Activated T-cell treated with anti-CD3 and anti-CD28 coated beads for 48 hours (primary cell): ENCODE data around the gene NR3C1.

Experiments
- DNase-seq: peaks from one replicate; pipeline ENCODE4 v3.0.0-alpha.2; 2020; ENCODE audit warnings: low read depth

Gene NR3C1

GRCh38 chr5:143362664-143363227 is 40.7 kb downstream of the NR3C1 start:
- no peak for DNase-seq

DNA sequence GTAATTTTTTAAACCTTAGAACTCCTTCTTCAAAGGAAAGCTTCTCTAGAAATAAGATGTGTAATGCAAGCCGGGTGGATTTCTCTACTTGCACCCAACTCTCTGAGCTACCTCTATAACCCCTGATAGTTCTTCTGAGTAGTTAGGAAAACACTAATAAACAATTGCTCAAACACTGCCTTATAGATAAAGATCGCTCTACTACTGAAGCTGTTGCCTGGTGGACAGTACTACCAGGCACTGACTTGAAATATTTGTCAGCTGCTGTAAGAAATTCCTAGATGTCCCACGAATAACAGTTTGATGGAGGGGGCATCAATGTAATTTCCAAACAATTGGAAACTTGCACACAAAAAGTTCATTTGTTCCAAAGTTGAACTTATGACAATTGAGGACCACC is 42.0 kb downstream of the NR3C1 start:
- no peak for DNase-seq

DNA sequence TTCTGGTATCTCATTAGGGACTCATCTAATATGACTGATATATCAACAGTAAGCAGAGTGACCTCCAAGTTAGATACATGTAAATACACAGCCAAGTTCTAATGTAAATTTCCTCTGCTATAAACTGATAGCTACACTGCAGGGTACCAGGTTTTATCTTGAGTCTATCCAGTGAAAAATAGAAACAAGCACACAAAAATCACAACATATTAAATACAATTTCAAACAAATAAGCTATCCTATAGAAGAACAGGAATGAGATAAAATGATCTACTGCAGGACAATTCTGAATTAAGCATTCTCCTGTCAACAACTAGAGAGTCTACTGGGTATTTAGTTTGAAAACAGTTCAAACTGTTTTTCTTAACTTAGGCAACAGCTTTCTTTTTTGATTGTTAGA is 42.7 kb downstream of the NR3C1 start:
- no peak for DNase-seq

- no peak for DNase-seq
These were observed 43.6 kb downstream of the NR3C1 start for GRCh38 chr5:143359869-143360268.

DNA sequence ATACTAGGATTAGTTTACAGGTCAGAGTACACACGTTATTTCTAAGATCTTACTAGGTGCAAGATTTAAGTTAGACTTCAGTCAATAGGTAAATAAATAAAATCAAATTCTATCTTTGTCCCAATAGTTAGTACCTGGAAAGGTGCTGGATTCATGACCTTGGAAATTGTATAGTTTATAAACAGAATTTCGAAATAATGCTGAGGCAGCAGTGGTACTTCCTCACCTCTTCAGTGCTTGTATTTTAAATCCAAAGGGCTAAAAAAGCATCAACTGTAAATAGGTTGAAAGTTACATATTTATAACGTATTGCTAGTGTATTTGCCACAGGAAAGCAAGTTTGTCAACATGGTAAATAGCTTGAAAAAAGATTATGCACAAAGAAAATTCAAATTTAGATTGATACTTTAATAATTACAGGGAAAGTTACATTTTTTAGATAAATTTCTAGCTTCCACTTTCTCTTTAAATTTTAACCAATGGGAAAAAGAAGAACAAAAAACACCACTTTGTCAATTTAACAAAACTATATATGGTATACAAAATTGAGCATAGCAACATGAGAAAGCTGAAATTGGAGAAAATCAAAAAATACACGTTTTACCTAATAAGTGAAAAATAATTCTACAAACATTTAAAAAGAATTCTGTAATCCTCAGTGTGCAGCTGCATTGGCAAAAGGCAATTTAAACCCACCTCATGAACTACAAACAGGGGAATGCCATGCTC is 46.5 kb downstream of the NR3C1 start:
- DNase-seq = no peak

DNA sequence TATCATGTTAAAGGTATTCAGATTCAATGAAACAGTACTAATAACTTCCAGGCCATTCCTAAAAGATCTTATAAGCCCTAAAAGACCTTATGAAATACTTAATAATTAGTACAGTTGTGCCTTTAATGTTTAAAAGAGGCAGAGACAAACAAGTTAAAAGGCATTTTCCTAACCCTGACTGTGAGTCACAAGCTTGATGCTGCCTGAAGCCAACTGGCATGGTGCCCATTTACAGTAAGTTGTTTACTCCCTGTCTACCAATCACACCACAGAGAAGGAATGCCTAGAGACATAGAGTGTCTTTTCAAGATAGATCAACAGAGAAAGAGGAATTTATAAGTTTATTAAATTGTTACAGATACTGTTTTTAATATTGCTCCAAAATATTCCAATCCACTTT is 47.8 kb downstream of the NR3C1 start:
- no peak for DNase-seq

GRCh38 chr5:143354025-143354424 is 49.5 kb downstream of the NR3C1 start:
- DNase-seq = no peak

GRCh38 chr5:143352691-143353090 is 50.8 kb downstream of the NR3C1 start:
- DNase-seq = no peak

DNA sequence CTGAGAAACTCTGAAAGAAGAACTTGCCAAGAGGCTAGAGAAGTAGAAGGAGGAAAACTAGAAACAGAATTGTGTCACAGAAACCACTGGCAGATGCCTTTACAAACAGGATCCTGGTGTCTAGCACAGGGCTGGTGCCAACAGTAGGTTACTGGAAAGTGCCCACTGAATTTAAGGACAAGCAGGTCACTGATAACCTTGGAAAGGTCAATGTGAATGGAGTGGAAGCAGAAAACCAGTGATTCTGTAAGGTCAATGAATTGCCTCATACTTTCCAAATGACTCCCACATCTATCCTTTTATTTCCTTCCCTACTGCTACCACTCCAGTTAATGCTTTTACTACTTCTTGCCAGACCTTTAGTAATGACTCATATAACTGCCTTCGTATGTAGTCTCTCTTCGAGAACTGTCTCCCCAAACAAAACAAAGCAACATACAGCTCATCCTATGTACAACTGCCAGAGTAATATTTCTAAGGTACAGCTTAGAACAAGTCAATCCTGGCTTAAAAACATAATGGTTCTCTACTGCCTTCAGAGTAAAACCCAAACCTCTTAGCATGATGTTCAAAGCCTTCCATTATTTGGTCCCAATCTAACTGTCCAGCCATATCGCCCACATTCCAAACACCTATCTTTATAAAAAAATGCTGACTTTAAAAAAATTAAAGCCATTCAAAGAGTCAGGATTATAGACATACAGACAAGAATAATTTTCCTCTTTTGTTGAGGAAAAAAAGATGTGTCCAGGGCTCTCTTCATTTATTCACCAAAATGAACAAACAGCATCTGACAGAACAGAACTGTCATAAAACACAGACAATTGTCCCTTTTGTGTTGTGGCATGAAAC is 52.5 kb downstream of the NR3C1 start:
- DNase-seq = no peak

DNA sequence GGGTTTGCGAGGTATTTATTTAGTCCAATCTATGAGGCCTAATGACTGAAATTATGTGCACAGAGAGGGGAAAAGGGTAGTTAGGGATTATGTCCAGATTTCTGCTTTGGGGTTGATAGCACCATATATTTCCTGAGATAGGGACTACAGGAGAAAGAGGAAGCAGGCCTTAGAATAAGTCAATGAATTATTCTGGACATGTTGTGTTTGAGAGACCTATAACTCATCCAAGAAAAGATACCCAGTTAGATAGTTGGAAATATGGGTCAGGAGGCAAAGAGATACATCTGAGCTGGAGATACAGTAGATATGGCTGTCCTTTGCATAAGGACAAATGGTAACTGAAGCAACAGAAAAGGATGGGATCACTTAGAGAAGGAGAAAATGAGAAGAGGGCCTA is 53.1 kb downstream of the NR3C1 start:
- no peak for DNase-seq

DNA sequence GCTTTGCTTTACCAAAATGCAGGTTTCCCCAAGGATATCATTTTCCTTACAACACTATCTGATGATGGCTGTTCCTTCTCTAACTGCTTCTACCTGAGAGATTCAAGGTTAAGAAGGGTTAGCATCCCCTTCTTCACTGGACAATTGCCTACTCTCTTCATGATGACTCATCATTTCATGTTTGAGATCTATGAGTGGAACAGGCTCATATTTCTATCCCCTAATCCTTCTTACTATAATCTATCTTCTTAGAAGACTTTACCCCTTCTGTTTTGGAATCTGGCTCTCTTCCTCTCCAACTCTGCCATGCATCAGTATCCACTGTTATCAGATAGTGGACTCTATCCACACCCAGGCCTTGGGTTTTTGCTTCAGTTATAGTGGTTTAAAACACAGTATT is 54.3 kb downstream of the NR3C1 start:
- DNase-seq = no peak

GRCh38 chr5:143347698-143348344 is 55.7 kb downstream of the NR3C1 start:
- DNase-seq = no peak

GRCh38 chr5:143347046-143347445 is 56.4 kb downstream of the NR3C1 start:
- no peak for DNase-seq

DNA sequence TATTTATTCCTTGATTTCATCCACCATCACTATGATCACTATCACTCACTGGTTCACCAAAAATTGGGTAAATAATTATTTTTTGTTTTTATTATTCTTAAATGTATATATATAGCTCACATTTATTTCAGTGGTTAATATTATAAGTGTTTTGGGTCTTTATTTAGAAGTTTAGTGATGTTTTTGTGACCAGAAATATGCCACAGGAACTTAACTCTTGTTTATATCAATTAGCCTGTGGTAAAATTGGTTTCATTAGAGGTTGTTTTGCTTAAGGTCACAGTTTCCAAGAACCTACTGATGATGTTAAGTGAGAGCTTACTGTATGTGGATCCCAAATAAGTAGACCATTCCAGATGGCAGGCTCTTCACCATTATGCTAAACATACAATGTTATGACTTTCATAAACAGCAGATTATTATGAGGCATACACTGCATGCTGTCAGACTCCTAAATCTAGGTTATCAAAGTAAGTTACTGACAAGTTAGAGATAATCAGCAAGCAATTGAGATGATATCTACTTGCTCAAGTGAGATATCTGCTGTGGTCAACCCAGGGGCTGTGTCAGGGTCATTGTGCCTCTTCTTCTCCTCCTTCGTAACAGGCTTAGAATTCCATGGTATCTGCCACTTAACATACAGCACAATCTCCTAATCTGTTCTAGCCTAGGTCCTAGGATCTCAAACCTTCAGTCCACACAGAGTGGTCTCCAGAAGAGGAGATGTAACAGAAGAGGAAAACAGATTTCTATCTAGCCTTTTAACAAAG is 57.6 kb downstream of the NR3C1 start:
- DNase-seq = no peak

GRCh38 chr5:143343042-143343441 is 60.4 kb downstream of the NR3C1 start:
- DNase-seq = no peak

- DNase-seq = no peak
These were observed 60.9 kb downstream of the NR3C1 start for GRCh38 chr5:143342607-143343006.

DNA sequence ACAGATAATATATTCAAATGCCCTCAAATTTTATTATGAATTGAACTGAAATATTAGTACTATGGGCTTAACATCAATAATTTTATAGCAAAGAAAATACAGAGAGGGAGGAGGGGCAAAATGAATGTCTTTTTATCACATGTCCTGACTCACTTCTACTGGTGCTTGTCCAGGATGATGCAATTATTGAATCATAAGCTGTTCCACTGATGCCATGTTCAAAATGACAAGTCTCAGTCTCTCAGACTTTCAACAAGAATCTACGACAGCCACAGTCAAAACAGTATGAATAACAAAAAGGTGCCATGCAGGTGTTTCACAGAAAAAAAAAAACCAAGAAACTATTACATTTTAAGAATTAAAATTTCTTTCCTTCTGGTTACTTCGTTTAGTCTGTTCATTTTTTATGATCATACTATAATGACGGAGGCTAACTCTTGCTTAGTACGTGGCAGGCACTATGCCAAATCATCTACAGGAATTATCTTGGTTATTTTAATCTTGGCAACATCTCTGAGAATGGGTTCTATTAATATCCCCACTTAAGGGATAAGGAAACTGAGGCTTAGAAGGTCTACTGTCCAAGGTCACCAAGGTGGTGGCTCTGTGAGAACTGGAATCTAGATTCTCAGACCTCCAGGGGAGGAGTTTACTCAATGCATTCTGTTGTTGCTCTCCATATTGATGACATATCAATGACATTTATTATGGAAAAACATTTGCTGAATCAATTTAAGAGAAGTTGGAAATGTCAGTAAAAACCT is 61.5 kb downstream of the NR3C1 start:
- no peak for DNase-seq

DNA sequence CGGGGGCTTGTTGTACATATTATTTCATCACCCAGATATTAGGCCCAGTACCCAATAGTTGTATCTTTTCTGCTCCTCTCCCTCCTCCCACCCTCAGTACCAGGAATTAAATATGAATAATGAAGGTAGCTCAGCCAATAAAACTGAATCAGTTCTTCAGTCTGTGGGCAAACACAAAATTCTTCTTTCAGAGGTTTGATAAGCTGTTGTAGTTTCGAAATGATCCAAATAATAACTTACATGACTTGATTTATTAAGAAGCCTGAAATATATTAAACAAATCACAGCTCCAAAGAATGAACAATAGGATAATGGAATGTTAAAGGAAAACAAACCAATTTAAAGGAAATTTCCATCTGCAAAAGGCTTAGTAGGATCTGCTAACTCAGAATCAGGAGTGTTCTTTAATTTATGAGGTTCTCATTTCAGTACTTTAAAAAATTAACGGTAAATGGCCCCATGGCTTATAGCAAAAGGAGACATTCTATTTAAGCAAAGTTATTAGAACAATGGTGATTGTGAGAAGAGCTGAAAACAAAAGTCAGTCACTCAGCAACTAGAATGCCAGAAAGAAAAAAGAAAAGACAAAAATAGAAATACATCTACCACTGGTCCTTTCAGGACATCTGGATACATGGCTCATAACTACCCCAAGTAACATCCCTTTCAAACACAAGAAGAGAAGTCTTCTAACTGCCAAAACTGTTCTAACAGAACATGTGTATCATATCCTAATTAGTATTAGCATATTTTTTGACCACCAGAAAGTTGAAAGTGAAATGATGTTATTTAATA is 62.4 kb downstream of the NR3C1 start:
- no peak for DNase-seq

- DNase-seq = no peak
These were observed 64.7 kb downstream of the NR3C1 start for GRCh38 chr5:143338658-143339366.

DNA sequence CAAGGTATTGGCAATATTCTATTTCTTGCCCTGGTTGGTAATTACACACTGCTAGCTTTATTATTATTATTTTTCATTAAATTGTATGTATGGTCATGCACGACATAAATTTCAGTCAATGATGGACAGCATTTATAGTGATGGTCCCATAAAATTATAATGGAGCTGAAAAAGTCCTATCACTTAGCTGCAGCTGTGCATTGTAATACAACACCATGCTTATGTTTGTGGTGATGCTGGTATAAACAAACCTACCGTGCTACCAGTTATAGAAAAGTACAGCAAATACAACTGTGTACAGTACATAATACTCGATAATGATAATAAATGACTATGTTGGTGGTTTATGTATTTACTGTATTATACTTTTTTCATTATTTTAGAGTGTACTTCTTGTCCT is 65.5 kb downstream of the NR3C1 start:
- DNase-seq = no peak
